GM12878 (cell line): ENCODE data around the gene SRGAP2C.
"Not testable (repeated sequence)": the region's sequence is repeated elsewhere in the genome, so short reads cannot be mapped to it uniquely, and the experiment has no call there.

Experiments used
- BMI1 ChIP-seq: fragments of 450-650 bp; IDR thresholded peaks from 2 replicates; pipeline ENCODE4 v1.6.1; 2016; ENCODE audit warnings: mild to moderate bottlenecking, moderate library complexity, borderline replicate concordance
- CHD1 ChIP-seq: IDR thresholded peaks from 2 replicates; pipeline ENCODE4 v1.6.1; 2012; ENCODE audit warnings: low read depth, low read length, improper control_type of control experiment
- POLR2A ChIP-seq: IDR thresholded peaks from 2 replicates; pipeline ENCODE4 v1.6.1; 2011; ENCODE audit warnings: low read depth, mild to moderate bottlenecking, low read length
- RCOR1 ChIP-seq: conservative IDR thresholded peaks from 2 replicates; pipeline ENCODE4 v1.6.1; 2012; ENCODE audit warnings: low read depth, low read length, improper control_type of control experiment
- ZZZ3 ChIP-seq: IDR thresholded peaks from 2 replicates; pipeline ENCODE4 v1.6.1; 2011; ENCODE audit warnings: low read depth; ENCODE audit not compliant: control insufficient read depth, insufficient read length

DNA sequence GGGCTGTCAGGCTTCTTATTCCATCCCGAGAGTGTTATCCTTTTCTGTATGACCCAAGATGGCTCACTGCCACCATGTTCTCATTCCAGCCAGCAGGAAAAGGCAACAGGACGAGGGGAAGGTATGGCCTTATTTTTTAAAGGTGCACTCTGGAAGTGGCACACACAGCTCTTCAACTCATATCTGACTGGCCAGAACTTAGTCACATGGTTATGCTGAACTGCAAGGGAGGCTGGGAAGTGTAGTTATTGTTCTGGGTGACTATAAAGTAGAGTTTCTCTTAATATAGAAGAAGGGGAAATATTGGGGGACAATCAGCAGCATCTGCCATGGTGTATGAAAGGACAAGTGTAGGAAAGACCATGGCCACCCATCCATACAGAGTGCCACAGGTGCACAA lies 107.8 kb downstream of the SRGAP2C start:
- TF ChIP-seq BMI1, RCOR1, POLR2A, CHD1, ZZZ3: not testable (repeated sequence)
